ENCODE data around the gene NAA15.
"Not testable (repeated sequence)": the region's sequence is repeated elsewhere in the genome, so short reads cannot be mapped to it uniquely, and the experiment has no call there.

NAA15 gene

GRCh38 chr4:139419388-139419914 lies 118.1 kb downstream of the NAA15 start:
- DNase-seq = no peak

GRCh38 chr4:139420652-139421051 lies 119.3 kb downstream of the NAA15 start:
- no peak for DNase-seq
- TF ChIP-seq GATA1 (IDR thresholded peaks at IDR 0.05; ENCODE audit: low read depth, low read length) (no peak), POLR2A (IDR thresholded peaks at IDR 0.05; ENCODE audit: low read length) (no peak)

More at GRCh38 chr4:139419388-139419914, 118.1 kb downstream of the NAA15 start:
- TF ChIP-seq POLR2A (IDR thresholded peaks at IDR 0.05; ENCODE audit: low read length) (no peak), GATA1 (IDR thresholded peaks at IDR 0.05; ENCODE audit: low read depth, low read length) (no peak)

DNA sequence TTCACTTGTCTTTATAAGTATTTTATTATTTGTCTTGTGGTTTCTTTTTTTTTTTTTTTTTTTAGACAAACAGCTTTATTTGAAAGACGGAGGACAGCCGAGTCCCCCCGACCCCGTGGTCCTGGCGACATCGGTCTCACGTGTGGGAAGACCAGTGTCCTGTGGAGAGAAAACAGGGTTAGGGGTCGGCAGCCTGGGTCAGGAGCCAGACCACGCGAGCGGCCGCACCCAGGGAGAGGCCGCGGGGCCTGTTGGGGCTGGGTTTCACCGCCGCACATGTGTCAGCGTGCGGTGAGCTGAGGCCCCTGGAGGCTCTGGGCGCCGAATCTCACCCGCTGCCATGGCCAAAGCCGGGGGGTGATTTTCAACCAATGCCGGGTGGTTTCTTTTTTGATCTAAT lies 134.8 kb downstream of the NAA15 start:
- DNase-seq = no peak
- no peak for TF ChIP-seq POLR2A (IDR thresholded peaks at IDR 0.05; ENCODE audit: low read length)
- TF ChIP-seq GATA1 (IDR thresholded peaks at IDR 0.05; ENCODE audit: low read depth, low read length) = no peak

DNA sequence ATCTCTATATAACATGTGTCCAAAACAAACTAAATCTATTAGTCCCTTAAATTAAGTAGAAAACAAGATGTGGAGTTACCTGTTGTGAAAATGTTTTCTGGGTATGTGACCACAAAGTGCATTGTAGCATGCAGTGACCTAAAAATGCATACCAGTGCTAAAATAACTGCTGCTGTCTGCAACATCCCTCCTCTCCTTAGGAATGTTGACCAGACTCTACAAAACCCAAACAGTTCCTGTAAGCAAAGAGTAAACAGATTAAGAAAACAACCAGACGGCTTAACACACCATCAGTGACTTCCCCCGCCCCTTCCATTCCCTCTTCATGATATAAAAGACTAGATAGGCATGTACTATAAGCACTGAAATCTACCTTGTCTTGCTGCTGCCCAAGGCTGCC lies 136.8 kb downstream of the NAA15 start:
- TF ChIP-seq POLR2A (IDR thresholded peaks at IDR 0.05; ENCODE audit: low read length) = no peak
- no peak for TF ChIP-seq GATA1 (IDR thresholded peaks at IDR 0.05; ENCODE audit: low read depth, low read length)
- DNase-seq = no peak

DNA sequence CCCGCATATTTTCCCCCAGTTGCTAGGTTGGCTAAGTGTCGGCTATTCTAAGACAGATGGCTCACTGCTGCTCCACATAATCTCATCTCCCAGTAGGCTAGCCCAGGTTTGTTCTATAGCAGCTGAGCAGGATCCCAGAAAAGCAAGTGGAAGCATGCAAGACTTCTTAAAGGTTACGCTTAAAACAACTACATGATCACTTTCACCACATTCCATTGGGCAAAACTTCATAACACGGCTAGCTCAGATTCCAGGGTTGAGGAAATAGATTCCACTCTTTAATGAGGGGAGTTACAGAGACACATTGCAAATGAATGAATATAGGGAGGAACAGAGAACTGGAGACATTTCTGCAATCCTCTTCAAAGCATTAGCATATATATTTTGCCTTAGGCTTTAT lies 139.7 kb downstream of the NAA15 start:
- DNase-seq = no peak
- no peak for TF ChIP-seq POLR2A (IDR thresholded peaks at IDR 0.05; ENCODE audit: low read length)

DNA sequence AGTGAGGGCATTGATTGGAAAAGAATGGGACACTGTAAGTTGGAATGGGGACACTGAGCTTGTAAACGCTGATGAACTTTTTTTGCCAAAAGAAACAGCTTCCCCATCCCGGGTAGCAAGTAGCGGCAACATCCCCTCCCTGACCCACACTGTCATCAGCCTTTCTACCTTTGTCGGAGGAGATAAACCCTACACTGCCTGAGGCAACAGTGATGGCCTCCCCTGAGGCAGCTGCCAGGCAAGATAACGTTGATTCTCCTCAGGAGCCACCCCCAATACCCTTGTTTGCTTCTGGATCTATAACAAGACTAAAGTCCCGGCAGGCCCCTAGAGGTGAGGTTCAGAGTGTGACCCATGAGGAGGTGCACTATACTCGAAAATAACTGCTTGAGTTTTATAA lies 142.4 kb downstream of the NAA15 start:
- TF ChIP-seq POLR2A (IDR thresholded peaks at IDR 0.05; ENCODE audit: low read length) (no peak), GATA1 (IDR thresholded peaks at IDR 0.05; ENCODE audit: low read depth, low read length) (no peak)
- peak; percentile 35 to 73 for DNase-seq

- not testable (repeated sequence) for DNase-seq
These were observed 143.6 kb downstream of the NAA15 start for GRCh38 chr4:139444881-139445280.

- not testable (repeated sequence) for DNase-seq
These were observed 145.8 kb downstream of the NAA15 start for GRCh38 chr4:139447078-139447477.

GRCh38 chr4:139450586-139450985 lies 149.3 kb downstream of the NAA15 start:
- no peak for DNase-seq
- TF ChIP-seq GATA1 (IDR thresholded peaks at IDR 0.05; ENCODE audit: low read depth, low read length) (no peak), POLR2A (IDR thresholded peaks at IDR 0.05; ENCODE audit: low read length) (no peak)

GRCh38 chr4:139451997-139452396 lies 150.7 kb downstream of the NAA15 start:
- DNase-seq = no peak

GRCh38 chr4:139453041-139453370 lies 151.7 kb downstream of the NAA15 start:
- DNase-seq = peak; percentile 88 to 89
- TF ChIP-seq POLR2A (IDR thresholded peaks at IDR 0.05; ENCODE audit: low read length) = no peak
- no peak for TF ChIP-seq GATA1 (IDR thresholded peaks at IDR 0.05; ENCODE audit: low read depth, low read length)

More at GRCh38 chr4:139451997-139452396, 150.7 kb downstream of the NAA15 start:
- no peak for TF ChIP-seq GATA1 (IDR thresholded peaks at IDR 0.05; ENCODE audit: low read depth, low read length)
- no peak for TF ChIP-seq POLR2A (IDR thresholded peaks at IDR 0.05; ENCODE audit: low read length)

DNA sequence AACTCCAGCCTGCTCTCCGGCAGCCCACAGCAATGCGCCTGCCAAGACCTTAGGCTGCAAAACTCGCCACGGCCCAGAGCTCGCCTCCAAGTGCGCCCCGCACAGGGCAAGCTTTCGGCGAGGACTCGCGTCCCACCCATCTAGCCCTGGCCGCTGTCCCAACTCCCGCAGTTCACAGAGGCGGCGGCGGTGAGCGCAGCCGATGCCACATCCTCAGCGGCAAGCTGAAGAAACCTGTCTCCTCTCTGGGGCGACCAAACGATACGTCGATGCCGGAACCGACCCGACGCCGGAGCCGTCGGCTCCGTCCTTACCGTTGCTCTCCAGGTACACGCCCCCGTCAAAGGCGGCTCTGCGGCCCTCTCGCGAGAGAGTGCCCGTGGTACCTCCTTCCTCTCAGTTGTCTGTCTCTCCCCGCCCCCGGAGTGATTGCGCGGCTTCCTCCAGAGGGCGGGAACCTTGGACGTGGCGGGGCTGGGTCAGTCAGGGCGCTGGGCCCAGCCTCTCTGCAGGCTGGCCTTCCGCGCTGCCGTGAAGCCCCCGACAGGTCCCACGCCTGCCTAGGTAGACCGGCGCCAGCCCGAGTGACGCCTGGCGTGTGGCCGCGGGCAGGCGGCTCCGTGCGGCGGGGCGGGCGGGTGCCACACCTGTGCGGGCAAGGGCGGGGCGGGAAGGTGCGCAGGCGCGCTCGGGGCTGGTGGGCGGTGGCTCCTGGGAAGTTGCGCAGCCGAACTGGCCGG lies 152.2 kb downstream of the NAA15 start:
- TF ChIP-seq GATA1 (IDR thresholded peaks at IDR 0.05; ENCODE audit: low read depth, low read length) (no peak), POLR2A (IDR thresholded peaks at IDR 0.05; ENCODE audit: low read length) (peak; percentile 95)

GRCh38 chr4:139454111-139455045 lies 153.1 kb downstream of the NAA15 start, which contains the start of gene RAB33B:
TSS of gene RAB33B (plus strand) at chr4:139454121. CDS start at chr4:139454196, 75 bp downstream.
- no peak for DNase-seq
- TF ChIP-seq POLR2A (IDR thresholded peaks at IDR 0.05; ENCODE audit: low read length) (no peak), GATA1 (IDR thresholded peaks at IDR 0.05; ENCODE audit: low read depth, low read length) (no peak)

More for the DNA sequence above, 152.2 kb downstream of the NAA15 start:
- DNase-seq = peak; percentile 95 to 96

GRCh38 chr4:139455126-139455538 lies 153.8 kb downstream of the NAA15 start:
- no peak for TF ChIP-seq GATA1 (IDR thresholded peaks at IDR 0.05; ENCODE audit: low read depth, low read length)
- TF ChIP-seq POLR2A (IDR thresholded peaks at IDR 0.05; ENCODE audit: low read length) = no peak
- no peak for DNase-seq

Measured in erythroblast (primary cell).